ENCODE data around the gene NRCAM. TPM values are rescaled to one million over a fixed set of nuclear protein-coding genes. Genes with fewer than 3 reads are reported as not detected.

The NRCAM gene
- total RNA-seq, 6 donors from 2014 or later, result 2.5 to 23.0 (median 5.0) TPM

DNA sequence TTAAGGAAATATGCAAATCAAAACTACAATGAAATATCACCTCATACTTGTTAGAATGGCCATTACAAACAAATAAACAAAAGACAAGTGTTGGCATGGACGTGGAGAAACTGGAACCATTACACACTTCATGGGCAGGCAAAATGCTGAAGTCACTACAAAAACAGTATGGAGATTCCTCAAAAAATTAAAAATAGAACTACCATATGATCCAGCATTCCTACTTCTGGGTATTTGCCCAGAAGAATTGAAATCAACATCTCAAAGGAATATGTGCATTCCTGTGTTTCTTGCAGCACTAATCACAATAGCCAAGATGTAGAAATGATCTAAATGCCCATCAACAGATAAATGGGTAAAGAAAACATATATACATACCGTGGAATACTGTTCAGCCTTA, 83.6 kb downstream of the NRCAM start:
- ATAC-seq (ENCODE audit: low FRiP score in 2 of 2), result no peak
- Histone ChIP-seq H3K4me3 (no peak overlapping the region), H3K27ac (no peak overlapping the region), H3K4me1 (no peaks in the 10 kb centered on the region), H3K27me3 (no peaks in the 10 kb centered on the region), H3K9me3 (no peaks in the 10 kb centered on the region), H3K36me3 (no peaks in the 10 kb centered on the region)
- TF ChIP-seq CTCF (IDR thresholded peaks at IDR 0.05) (no peak), POLR2A (IDR thresholded peaks at IDR 0.05) (no peak), EP300 (IDR thresholded peaks at IDR 0.05) (no peak), POLR2AphosphoS5 (IDR thresholded peaks at IDR 0.05) (no peak)
- 69 to 82% methylated on average over 2 of the region's 2 CpGs for WGBS, 2 donors
- DNase-seq, result no peak

- H3K4me3 ChIP-seq, result no peak overlapping the region
- no peaks in the 10 kb centered on the region for H3K4me1 ChIP-seq
- TF ChIP-seq POLR2A (IDR thresholded peaks at IDR 0.05), result no peak
- no peak for TF ChIP-seq EP300 (IDR thresholded peaks at IDR 0.05)
- TF ChIP-seq POLR2AphosphoS5 (IDR thresholded peaks at IDR 0.05), result no peak
- no peak for TF ChIP-seq CTCF (IDR thresholded peaks at IDR 0.05)
- H3K9me3 ChIP-seq, result no peaks in the 10 kb centered on the region
- ATAC-seq (ENCODE audit: low FRiP score in 2 of 2) (no peak), DNase-seq (no peak)
- no peaks in the 10 kb centered on the region for H3K27me3 ChIP-seq
- no peaks in the 10 kb centered on the region for H3K36me3 ChIP-seq
- WGBS, 2 donors, result 77 to 89% methylated on average over 2 of the region's 2 CpGs
- no peak overlapping the region for H3K27ac ChIP-seq
Measured at GRCh38 chr7:108370616-108371015, 85.6 kb downstream of the NRCAM start.

- H3K9me3 ChIP-seq, result no peaks in the 10 kb centered on the region
- no peaks in the 10 kb centered on the region for H3K36me3 ChIP-seq
- DNase-seq (no peak), ATAC-seq (ENCODE audit: low FRiP score in 2 of 2) (no peak)
- H3K4me3 ChIP-seq, result no peak overlapping the region
- no peak for TF ChIP-seq POLR2AphosphoS5 (IDR thresholded peaks at IDR 0.05)
- no peak for TF ChIP-seq CTCF (IDR thresholded peaks at IDR 0.05)
- no peak for TF ChIP-seq POLR2A (IDR thresholded peaks at IDR 0.05)
- no peak for TF ChIP-seq EP300 (IDR thresholded peaks at IDR 0.05)
- no peaks in the 10 kb centered on the region for H3K4me1 ChIP-seq
- H3K27ac ChIP-seq, result no peak overlapping the region
- H3K27me3 ChIP-seq, result no peaks in the 10 kb centered on the region
- 57 to 64% methylated on average over 5 of the region's 5 CpGs for WGBS, 2 donors
Measured at GRCh38 chr7:108368466-108368865, 87.8 kb downstream of the NRCAM start.

GRCh38 chr7:108367946-108368345, 88.3 kb downstream of the NRCAM start:
- 62 to 68% methylated on average over 6 of the region's 6 CpGs for WGBS, 2 donors
- Histone ChIP-seq H3K4me1 (no peaks in the 10 kb centered on the region), H3K9me3 (no peaks in the 10 kb centered on the region), H3K27ac (no peak overlapping the region), H3K27me3 (no peaks in the 10 kb centered on the region), H3K4me3 (no peak overlapping the region), H3K36me3 (no peaks in the 10 kb centered on the region)
- no peak for ATAC-seq (ENCODE audit: low FRiP score in 2 of 2)
- TF ChIP-seq CTCF (IDR thresholded peaks at IDR 0.05) (no peak), EP300 (IDR thresholded peaks at IDR 0.05) (no peak), POLR2AphosphoS5 (IDR thresholded peaks at IDR 0.05) (no peak), POLR2A (IDR thresholded peaks at IDR 0.05) (no peak)
- DNase-seq, result no peak

DNA sequence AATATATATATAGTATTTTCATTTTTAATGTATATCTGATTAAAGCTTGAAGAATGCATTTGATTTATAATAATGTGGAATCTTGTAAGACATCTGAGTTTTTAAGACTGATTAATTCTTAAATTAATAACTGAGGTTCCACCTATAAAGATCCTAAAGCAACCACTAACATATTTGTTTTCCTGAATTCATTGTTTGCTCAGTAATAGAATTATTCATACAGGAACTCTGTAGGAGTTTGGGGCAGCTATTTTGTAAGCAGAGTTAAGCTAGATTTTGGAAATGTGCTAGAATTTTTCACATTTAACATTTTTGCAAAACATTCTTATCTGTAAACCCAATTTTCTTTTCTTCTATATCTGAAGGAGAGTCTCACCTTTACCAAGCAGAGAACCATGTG, 88.9 kb downstream of the NRCAM start:
- H3K27me3 ChIP-seq, result no peaks in the 10 kb centered on the region
- no peak overlapping the region for H3K27ac ChIP-seq
- H3K4me1 ChIP-seq, result no peaks in the 10 kb centered on the region
- H3K4me3 ChIP-seq, result no peak overlapping the region
- H3K9me3 ChIP-seq, result no peaks in the 10 kb centered on the region
- H3K36me3 ChIP-seq, result no peaks in the 10 kb centered on the region
- no peak for TF ChIP-seq POLR2AphosphoS5 (IDR thresholded peaks at IDR 0.05)
- TF ChIP-seq POLR2A (IDR thresholded peaks at IDR 0.05), result no peak
- no peak for TF ChIP-seq CTCF (IDR thresholded peaks at IDR 0.05)
- TF ChIP-seq EP300 (IDR thresholded peaks at IDR 0.05), result no peak
- DNase-seq, result no peak
- ATAC-seq (ENCODE audit: low FRiP score in 2 of 2), result no peak
